ENCODE measurements around the gene GATB. TPM values are rescaled to one million over a fixed set of nuclear protein-coding genes. Genes with fewer than 3 reads are reported as not detected.
A peak's percentile ranks its signal among the peaks of the same experiment; 100 is the strongest.

GATB gene
- total RNA-seq, 3 donors from 2014 or later: 15.6 to 20.2 (median 17.2) TPM

DNA sequence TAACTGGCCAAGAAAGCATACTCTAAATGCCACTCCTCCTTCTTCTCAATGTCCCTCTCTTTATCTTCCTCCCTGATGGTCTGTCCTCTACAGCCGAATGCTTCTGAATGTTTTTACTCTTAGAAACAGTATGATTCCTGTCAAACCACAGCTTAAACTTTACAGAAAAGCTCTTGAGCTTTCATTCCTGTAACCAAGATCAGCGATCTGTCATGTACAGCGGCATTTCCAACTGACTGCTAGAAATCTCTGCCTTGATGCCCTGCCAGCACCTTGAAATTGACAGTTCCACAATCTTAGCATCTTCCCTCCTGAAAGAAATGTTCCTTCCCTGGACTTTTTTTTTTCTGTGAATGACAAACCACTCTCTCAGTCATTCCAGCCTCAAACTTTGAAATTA lies 11.5 kb upstream of the GATB start:
- TF ChIP-seq, protein P1, sequence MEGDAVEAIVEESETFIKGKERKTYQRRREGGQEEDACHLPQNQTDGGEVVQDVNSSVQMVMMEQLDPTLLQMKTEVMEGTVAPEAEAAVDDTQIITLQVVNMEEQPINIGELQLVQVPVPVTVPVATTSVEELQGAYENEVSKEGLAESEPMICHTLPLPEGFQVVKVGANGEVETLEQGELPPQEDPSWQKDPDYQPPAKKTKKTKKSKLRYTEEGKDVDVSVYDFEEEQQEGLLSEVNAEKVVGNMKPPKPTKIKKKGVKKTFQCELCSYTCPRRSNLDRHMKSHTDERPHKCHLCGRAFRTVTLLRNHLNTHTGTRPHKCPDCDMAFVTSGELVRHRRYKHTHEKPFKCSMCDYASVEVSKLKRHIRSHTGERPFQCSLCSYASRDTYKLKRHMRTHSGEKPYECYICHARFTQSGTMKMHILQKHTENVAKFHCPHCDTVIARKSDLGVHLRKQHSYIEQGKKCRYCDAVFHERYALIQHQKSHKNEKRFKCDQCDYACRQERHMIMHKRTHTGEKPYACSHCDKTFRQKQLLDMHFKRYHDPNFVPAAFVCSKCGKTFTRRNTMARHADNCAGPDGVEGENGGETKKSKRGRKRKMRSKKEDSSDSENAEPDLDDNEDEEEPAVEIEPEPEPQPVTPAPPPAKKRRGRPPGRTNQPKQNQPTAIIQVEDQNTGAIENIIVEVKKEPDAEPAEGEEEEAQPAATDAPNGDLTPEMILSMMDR (IDR thresholded peaks at IDR 0.05): no peak
- Histone ChIP-seq H3K4me1 (ENCODE audit: low read depth) (no peaks in the 10 kb centered on the region), H3K36me3 (ENCODE audit: low read depth) (no peaks in the 10 kb centered on the region), H3K9me3 (peaks cover 8% of the 10 kb centered on the region), H3K4me3 (no peak overlapping the region)
- no peak for DNase-seq
- intact Hi-C loops (cut with DNase I, micrococcal nuclease): no loop called here
- ATAC-seq: no peak

DNA sequence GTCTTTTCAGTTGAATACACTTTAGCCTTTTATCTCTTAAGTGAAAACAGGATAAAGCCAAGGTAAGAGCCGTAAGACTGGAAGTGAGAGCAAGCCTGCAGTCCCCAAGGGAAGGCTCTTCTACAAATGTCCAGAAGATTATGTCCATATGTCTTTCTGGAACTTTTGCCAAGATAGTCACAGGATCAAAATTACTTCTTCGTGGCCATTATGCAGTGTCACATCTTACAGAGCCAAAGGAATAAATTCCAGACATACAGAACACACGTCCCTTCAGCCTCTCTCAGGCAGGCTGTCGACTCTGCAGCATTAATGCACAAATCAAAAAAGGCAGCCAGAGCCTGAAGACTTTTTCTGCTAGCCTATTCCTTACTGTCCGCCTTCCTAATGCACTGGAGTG lies 10.9 kb upstream of the GATB start:
- ATAC-seq (no peak), DNase-seq (no peak)
- intact Hi-C loops (cut with DNase I, micrococcal nuclease): no loop called here
- Histone ChIP-seq H3K4me1 (ENCODE audit: low read depth) (no peaks in the 10 kb centered on the region), H3K4me3 (no peak overlapping the region), H3K36me3 (ENCODE audit: low read depth) (no peaks in the 10 kb centered on the region), H3K9me3 (peaks cover 8% of the 10 kb centered on the region)
- TF ChIP-seq, protein P1 (IDR thresholded peaks at IDR 0.05): no peak

DNA sequence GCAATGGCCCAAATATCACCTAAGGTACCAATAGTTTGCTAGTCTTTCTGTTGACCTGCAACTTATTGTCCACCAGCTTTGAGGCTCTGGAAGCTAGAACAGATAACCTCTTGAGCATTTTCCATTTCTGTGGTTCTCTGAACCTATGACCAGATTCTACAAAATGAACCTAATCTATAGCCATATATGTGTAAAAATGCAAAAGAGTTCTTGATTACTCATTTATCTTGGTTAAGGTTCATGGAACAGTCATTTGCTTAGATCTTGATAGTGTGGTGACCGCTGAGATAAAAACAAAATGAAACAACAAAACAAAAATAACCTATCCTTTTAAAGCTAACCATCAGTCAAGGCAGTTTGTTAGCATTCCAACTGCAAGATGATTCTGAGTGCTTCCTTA lies 9.3 kb upstream of the GATB start:
- TF ChIP-seq, protein P1 (IDR thresholded peaks at IDR 0.05): no peak
- DNase-seq (no peak), ATAC-seq (no peak)
- no peaks in the 10 kb centered on the region for H3K36me3 ChIP-seq (ENCODE audit: low read depth)
- peaks cover 7% of the 10 kb centered on the region for H3K9me3 ChIP-seq
- no peak overlapping the region for H3K4me3 ChIP-seq
- H3K4me1 ChIP-seq (ENCODE audit: low read depth): no peaks in the 10 kb centered on the region
- intact Hi-C loops (cut with DNase I, micrococcal nuclease): no loop called here

DNA sequence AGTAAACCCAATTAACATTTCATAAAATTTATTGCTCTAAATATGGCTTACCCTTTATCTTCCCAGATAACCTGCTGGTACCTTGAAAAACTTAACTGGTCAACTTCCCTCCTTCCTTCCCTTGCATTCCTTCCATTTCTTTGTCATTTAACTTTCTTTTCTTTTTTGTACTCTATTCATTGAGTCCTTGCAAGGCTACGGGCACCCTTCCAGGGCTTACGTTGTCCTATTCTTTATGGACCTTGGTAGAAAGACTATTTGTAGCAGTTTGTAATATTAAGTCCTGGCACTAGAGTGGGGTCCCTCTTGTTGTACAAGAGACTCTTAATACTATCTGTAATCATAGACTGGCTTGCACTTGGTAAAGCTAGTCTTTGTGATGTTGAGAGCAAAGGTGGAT lies 8.0 kb upstream of the GATB start:
- Histone ChIP-seq H3K9me3 (no peaks in the 10 kb centered on the region), H3K4me3 (no peak overlapping the region), H3K36me3 (ENCODE audit: low read depth) (no peaks in the 10 kb centered on the region), H3K4me1 (ENCODE audit: low read depth) (no peaks in the 10 kb centered on the region)
- TF ChIP-seq, protein P1 (IDR thresholded peaks at IDR 0.05): no peak
- no peak for ATAC-seq
- DNase-seq: no peak
- intact Hi-C loops (cut with DNase I, micrococcal nuclease): no loop called here

DNA sequence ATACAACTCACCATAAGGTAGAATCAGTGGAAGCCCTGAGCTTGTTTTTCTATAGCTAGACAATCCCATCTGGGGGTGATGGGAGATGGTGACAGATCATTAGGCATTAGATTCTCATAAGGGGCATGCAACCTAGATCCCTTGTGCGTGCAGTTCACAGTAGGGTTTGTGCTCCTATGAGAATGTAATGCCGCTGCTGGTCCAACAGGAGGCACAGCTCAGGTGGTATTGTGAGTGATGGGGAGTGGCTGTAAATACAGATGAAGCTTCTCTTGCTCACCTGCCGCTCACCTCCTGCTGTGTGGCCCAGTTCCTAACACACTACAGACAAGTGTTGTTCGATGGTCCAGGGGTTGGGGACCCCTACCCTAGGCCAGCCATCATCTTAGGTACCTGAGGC lies 5.9 kb upstream of the GATB start:
- ATAC-seq: peak; percentile 71
- intact Hi-C loops (cut with DNase I, micrococcal nuclease): no loop called here
- peak in 2 of 3 donors; percentile 12 to 34 for DNase-seq

More for the DNA sequence above, 5.9 kb upstream of the GATB start:
- Histone ChIP-seq H3K4me3 (no peak overlapping the region), H3K9me3 (no peaks in the 10 kb centered on the region), H3K4me1 (ENCODE audit: low read depth) (no peaks in the 10 kb centered on the region), H3K36me3 (ENCODE audit: low read depth) (no peaks in the 10 kb centered on the region)
- TF ChIP-seq, protein P1 (IDR thresholded peaks at IDR 0.05): no peak
